ENCODE data around the gene ZNF385A.

DNA sequence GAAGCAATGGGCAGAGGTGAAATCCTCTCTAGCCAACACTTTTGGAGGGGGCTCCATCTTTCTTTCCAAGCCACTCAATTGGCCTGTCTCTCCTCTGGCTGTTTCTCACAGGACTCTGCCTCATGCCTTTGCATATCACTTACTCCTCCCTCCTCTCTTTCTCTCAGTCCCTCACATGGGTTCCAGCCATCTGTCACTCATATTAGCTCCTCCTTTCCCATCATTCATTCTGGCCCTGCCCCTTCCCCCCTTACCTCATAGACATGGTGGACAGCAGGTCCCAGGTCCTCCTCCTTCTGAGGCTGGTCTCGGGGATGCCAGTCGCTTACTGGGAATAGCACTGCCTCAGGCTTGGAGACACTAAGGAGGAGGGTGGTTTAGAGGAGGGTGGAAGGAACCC lies 16.6 kb upstream of the ZNF385A start:
- TF ChIP-seq GMEB1 (CRISPR knock-in tag; IDR thresholded peaks at IDR 0.05), result no peak
- no peak for TF ChIP-seq MLLT1 (IDR thresholded peaks at IDR 0.05)
- TF ChIP-seq, protein P1, sequence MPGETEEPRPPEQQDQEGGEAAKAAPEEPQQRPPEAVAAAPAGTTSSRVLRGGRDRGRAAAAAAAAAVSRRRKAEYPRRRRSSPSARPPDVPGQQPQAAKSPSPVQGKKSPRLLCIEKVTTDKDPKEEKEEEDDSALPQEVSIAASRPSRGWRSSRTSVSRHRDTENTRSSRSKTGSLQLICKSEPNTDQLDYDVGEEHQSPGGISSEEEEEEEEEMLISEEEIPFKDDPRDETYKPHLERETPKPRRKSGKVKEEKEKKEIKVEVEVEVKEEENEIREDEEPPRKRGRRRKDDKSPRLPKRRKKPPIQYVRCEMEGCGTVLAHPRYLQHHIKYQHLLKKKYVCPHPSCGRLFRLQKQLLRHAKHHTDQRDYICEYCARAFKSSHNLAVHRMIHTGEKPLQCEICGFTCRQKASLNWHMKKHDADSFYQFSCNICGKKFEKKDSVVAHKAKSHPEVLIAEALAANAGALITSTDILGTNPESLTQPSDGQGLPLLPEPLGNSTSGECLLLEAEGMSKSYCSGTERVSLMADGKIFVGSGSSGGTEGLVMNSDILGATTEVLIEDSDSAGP (CRISPR knock-in tag; IDR thresholded peaks at IDR 0.05), result no peak
- no peak for TF ChIP-seq NRF1 (conservative IDR thresholded peaks at IDR 0.05 in 1 of 2, IDR thresholded peaks at IDR 0.05 in 1 of 2)
- TF ChIP-seq, protein P2, sequence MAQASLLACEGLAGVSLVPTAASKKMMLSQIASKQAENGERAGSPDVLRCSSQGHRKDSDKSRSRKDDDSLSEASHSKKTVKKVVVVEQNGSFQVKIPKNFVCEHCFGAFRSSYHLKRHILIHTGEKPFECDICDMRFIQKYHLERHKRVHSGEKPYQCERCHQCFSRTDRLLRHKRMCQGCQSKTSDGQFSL (CRISPR knock-in tag; IDR thresholded peaks at IDR 0.05), result no peak
- TF ChIP-seq, protein P2 (tag; IDR thresholded peaks at IDR 0.05), result no peak
- TF ChIP-seq VEZF1 (CRISPR knock-in tag; IDR thresholded peaks at IDR 0.05), result no peak
